Measurements from ENCODE around the gene EXOG.

The EXOG gene, protein sequence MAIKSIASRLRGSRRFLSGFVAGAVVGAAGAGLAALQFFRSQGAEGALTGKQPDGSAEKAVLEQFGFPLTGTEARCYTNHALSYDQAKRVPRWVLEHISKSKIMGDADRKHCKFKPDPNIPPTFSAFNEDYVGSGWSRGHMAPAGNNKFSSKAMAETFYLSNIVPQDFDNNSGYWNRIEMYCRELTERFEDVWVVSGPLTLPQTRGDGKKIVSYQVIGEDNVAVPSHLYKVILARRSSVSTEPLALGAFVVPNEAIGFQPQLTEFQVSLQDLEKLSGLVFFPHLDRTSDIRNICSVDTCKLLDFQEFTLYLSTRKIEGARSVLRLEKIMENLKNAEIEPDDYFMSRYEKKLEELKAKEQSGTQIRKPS

DNA sequence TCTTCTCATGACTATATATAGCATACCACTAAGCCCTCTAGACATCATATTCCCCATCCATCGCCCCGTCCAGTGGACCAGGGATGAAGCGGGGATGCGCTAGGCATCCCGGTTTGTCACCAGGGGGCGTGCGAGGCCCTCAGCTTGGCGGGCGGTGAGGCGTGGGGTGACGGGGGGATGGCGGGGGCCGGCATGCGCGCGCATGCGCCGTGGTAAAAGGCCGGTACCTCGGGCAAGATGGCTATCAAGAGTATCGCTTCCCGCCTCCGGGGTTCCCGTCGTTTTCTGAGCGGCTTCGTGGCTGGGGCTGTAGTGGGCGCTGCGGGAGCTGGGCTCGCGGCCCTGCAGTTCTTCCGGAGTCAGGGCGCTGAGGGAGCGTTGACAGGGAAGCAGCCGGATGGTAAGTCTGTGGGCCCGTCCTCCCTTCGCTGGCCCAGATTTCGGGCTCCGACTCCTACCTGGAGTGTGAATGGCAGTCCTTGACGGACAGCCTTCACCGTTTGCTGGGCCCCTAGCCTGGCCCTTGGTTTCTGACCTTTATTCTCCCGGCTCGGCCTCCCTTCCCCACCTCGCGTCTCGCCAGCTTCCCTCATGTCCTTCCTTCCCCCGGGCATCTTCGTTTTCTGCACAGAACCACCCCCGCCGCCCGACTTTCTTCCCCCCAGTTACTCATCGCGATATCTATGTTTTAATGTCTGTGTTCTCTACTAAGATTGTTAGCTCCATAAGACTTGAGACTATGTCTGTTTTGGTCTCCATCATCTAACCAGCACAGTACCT lies at the start of gene EXOG:
TSS of gene EXOG (plus strand) at position 210 of the 780 bp plus-strand sequence. CDS start at position 238, 28 bp downstream.
- peak; percentile 88 to 90 for DNase-seq (ENCODE audit: low read depth in 2 of 2)

DNA sequence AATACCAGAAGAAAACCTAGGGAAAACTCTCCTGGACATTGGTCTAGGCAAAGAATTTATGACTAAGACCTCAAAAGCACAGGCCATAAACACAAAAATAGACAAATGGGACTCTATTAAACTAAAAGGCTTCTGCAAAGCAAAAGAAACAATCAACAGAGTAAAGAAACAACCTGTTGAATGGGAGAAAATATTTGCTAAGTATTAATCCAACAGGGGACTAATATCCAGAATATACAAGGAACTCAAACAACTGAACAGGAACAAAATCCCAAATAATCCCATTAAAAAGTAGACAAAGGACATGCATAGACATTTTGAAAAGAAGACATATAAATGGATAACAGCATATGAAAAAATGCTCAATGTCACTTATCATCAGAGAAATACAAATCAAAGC lies 49.3 kb upstream of the EXOG start:
- no peak for DNase-seq (ENCODE audit: low read depth in 2 of 2)

DNA sequence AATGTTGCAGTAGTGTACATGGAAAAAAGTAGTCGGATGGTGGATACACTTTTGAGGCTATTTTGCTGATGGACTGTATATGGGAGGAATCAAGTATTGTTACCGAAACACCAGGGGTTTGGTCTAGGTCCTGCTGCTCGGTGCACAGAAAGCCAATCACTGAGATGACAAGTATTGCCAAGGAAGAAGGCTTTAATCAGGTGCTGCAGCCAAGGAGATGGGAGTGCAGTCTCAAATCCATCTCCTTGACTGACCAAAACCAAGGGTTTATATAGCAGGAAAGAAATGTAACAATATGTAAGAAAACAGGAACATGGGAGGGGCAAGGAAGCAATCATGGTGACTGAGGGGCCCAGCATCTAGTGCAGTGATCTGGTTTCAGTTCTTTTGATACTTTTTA lies 45.3 kb upstream of the EXOG start:
- no peak for DNase-seq (ENCODE audit: low read depth in 2 of 2)

DNA sequence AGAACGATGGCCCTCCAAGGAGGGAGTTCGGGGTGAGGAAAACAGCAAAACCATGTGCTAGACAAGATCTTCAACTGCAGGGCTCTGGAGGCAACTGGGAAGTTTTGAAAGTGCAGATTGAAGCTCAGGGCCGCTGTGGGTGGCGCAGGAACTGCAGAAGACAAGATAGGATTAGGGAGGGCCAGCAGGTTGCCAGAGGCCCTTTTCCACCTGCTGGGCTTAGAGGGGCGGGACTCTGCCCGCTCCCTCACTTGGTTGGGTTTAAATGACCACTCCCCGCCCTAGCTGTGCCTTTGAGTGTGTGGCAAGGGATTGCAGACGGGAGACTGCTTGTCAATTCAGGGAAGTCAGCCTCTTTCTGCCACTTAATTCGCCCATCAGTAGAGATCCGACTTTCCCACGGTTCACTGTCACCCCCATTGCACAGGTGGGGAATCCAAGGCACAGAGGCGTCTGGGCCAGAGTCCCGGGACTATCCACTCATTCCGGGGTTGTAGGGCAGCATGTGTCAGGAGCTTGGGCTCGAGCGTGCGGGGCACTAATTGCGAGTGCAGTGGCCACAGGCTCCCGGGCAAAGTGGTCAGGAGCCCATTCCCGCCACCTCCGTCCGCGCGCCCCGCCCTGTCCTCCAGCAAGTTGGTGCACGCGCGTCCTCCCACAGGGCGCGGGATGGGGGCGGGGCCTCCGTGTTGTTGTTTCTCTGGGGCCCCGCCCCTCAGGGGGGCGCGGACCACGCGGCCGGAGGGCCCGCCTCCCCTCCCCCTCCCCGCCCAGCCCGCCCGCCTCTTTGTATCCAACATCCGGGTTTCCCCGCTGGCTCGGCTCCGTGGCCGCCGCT lies 42.8 kb upstream of the EXOG start, which contains the start of gene ACVR2B:
TSS of gene ACVR2B (plus strand) at position 816 of the 838 bp plus-strand sequence. CDS start 433 bp downstream, outside the sequence.
- peak; percentile 45 to 62 for DNase-seq (ENCODE audit: low read depth in 2 of 2)

DNA sequence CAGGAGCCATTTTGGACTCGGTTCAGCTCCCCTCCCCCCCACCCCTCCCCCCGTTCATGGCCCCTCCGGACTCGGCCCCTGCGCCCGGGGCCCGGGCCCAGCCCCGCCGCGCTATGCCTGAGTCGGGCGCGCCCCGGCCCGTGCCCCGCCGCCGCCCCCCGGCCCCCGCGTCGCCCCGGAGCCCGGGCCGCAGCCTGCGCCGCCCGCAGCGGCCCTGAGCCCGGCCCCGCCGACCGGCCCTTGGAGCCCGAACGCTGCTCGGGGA lies 42.3 kb upstream of the EXOG start:
- DNase-seq (ENCODE audit: low read depth in 2 of 2) = no peak

DNA sequence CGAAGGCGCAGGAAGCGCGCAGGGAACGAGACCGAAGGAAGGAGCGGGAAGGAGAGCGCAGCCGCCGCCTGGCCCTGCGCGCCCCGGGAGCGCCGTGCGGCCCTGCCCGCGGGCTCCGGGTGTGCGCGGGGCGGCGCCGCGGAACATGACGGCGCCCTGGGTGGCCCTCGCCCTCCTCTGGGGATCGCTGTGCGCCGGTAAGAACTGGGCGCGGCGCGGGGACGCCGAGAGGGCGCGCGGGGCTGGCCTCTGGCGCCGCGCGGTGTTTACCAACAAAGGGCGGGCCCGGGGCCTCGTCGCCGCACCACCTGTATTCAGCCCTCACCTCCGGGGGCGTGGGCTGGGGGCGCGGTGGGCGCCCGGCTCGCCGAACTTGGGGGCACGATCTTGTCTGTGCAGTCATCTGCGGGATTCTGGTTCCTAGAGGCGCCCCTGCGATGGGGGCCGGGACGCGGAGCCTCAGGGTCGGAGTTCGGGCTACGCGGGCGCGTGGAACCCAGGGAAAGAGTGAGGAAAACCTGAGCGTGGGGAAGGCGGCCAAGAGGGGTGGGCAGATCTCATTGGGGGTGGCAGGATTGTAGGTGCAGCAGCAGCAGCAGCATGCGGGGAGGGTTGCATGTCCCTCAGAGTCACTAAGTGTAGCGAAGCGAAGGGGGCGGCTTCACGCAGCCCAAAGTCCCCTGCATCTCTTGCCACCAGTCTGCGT lies 41.8 kb upstream of the EXOG start:
- no peak for DNase-seq (ENCODE audit: low read depth in 2 of 2)

DNA sequence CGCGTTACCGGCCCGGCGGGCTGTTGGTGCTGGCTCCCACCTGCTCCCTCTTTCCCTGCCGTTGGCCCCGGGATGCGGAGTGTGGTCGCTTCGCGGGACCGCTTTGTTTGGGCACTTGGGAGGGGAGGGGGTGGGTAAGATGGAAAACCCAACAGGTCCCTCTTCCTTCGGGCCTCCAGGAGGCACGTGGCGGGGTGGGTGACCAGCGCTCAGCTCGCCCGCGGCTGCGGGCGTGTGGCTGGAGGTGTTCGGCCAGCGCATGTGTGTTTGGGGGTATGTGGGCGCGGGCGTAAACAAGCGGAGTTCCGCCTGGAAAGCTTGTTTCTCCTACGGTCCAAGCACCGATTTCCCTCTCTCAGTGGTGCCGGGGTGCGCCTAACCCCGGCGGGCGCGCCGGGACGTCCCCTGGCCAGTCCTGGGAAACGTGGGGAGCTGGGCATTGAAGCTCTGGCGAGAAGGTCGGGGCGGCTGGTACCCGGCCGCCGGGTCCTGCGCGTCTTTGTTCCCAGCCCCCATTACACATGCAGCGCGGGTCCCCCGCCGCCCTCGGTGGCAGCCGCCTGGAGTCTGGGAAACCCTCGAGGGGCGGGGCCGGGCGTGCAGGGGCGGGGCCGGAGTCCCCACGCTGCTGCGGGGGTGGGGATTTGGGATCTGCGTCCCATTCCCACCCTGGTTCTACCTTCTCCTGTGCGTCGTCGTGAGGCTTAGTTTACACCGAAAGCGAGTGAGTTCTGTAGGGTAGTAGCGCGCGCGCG lies 41.1 kb upstream of the EXOG start:
- DNase-seq (ENCODE audit: low read depth in 2 of 2) = peak in 1 of 2 donors; percentile 14

DNA sequence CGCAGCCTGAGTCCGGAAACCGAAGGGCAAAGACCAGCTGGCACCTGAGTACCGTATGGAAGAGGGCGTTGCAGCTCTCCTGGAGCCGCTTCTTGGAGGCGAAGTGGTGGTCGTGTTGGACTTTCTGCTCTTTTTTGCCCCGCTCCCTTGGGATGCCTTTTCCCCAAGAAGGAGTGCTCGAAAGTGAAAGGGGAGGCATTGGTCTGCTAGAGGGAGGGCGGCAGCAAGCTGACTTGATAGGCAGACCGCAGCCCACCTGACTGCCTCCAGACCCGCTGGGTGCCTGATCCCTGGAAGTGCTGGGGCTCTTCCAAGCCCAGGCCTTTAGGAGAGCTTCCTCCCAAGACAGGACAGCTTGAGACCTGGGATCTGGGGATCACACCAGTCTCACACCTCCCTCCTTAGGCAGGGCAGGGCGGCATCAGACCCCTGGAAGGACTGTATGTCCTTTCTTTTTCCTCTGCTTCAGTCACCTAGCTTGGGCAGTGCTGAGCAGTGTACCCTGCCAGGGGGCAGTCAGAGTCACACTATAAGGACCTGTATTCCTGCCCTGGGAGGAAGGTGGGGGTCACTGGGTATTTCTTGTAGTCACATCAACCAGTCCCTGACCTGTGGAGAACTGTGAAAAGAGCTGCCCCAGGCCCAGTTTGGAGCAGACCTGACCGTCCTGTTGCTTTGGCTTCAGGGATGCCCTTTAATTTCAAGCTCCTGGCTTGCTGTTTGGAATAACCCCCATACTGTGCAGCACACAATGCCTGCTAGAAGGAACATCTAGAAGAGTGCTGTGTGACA lies 40.3 kb upstream of the EXOG start:
- no peak for DNase-seq (ENCODE audit: low read depth in 2 of 2)

DNA sequence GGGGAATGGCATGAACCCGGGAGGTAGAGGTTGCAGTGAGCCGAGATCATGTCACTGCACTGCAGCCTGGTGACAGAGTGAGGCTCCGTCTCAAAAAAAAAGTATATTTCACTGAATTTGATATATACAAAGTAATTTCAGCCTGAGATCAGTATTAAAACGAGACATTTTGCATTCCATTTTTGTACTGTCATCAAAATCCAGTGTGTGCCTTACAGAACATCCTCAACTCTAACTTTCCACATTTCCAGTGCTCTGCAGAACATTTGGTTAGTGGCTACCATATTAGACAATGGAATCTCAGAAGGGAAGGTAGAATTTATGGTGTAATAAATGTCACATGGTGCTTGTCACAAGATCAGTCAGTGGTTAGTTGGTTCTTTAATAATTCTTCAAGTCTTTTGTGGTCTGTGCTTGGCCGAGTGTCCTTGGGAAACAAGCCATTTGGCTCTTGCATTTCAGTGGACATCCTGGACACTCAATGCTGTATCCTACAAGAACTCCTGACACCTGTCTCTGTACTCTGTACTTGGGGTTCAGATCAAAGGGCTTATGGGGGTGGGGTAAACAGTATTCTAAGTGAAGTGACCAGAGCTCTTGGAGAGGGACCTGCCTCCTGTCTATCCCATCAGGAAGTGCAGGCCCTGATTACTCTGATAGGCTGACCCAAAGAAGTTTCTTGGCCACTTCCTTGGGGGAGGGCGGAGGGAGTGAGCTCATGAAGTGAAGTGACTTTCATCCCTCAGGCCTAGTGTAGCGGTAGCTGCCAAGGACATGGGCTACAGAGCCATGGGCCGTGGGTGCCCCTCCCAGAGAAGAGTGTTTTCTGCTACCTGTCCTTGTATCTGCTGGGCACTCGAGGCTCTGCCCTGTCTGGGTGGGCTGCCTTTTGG lies 38.8 kb upstream of the EXOG start:
- DNase-seq (ENCODE audit: low read depth in 2 of 2) = no peak

DNA sequence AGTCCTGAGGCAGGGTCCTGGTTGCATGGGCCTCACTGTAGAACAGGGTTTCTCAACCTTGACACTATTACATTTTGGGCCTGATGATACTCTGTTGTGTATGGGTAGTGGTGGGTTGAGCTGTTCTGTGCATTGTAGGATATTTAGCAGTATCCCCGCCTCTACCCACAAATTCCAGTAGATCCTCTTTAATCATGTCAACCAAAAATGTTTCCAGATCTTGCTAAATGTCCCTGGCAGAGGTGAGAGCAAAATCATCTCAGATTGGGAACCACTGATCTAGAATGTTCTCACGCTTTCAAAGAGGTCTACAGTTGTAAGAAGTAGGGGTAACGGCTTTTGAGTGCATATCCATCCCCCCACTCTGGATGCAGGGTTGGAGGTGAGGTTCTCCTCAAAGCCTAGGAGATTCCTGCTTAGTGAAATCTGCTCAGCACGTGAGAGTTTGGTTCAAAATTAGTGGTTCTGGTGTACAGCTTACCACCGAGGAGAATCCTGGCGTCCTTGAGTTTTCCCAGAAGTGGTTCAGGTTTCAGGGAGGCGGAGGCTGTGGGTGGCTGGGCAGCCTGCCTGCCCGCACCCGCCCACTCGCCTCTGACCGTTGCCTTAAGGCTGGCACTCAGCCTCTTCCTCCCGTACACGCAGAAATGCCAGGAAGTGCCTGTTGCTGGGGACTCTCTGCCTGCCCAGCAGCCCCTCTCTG lies 37.2 kb upstream of the EXOG start:
- no peak for DNase-seq (ENCODE audit: low read depth in 2 of 2)

DNA sequence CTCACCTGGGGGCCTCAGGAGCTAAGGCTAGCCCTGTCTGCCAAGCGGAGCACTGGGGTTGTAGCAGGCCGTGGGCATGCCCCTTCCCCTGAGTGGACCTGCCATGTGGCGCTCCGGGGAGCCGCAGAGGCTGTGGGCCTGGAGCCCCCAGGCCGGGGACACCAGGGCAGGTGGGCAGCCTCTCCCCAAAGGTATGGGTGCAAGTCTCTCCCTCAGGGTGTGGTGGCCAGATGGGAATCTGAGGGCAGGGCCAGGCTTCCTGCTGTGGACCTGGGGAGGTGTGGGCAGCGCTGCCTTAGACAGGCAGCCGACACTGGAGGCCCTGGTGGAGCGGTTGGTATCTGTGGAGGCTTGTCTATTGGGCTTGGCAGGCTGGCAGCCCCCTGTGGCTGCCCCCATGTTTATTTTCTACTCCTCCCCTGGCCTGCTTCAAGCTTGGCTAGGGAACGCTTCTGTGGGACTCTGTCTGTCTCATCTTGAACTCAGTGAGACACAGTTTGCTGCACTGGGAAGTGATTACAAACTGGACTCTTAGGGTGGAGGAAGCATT lies 36.6 kb upstream of the EXOG start:
- DNase-seq (ENCODE audit: low read depth in 2 of 2) = no peak

DNA sequence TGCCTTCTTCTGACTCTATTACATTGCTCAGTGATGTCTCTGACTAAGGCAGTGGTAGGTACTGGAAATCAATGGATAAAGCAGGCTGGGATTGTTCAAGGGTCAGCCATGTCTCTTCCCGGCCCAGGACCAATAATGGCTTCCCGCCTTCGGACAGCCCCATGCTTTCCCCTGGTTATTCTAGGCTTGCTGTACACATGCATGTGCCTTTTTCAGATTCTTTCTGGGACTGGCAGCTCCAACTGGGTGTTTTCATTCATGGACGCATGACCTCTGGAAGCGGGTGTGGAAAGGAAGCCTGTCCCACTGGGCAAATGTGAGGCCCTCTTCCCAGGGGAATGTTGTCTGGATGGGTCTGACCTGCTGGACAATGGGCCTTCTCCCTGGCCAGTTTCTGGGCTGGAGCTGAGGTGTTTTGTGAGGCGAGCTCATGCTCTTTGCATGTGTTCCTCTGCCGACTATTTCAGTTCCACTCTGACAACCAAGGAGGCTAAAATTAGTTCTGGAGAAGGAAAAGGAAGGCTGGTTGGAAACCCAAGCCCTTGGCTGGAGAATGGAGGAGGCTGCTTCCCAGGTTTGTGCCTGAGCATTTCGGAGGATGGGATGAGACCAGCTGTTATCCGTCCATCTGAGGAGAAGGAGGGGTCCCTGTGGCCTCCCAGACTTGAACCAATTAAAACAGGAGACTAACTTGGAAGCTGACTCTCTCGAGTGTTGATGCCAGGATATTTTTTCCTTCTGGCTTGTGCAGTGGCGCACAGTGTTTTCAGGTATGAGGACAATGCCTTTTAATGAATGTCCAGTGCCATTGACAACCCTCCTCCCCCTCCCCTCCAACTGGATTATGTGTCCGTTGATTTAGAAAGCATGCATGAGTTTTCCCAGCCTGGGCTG lies 35.5 kb upstream of the EXOG start:
- DNase-seq (ENCODE audit: low read depth in 2 of 2) = no peak

DNA sequence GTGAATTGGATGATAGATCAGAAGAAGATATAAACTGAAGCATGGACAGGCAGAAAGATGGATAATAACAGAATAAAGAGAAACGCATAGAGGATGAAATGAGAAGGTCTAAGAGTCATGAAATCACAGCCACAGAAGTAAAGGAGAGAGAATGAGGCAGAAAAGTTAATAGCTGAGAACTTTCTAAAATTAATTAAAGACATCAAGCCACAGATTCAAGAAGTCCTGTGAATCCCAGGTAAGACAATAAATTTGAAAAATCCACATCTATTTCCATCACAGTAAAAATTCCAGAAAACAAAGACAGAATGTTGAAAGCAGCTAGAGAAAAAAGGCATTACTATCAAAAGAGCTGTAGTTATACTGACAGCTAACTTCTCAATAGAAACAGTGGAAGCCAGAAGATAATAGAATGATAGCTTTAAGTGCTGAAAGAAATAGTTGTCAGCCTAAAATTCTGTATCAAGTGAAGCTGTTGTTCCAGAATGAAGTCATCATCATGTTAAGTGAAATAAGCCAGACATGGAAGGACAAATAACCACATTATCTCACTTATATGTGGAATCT lies 30.5 kb upstream of the EXOG start:
- DNase-seq (ENCODE audit: low read depth in 2 of 2) = no peak

DNA sequence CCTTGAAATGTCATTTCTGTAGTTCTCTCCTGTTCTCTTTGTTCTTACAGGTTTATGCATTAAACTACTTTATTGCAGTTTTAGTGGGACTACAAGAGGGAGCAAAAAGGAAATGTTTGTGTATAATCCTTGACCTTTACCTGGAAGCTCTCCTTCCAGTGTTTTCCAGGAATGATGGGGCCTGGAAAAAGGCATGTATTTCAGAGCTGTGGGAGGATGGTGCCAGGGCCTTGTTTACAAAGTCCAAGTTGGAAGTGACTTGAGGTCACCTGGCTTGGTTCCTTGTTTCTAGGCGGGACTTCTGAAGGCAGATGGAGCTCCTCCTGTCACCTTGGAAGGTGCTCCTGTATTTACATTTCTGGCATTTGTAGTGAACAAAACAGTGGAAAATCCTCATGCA lies 27.4 kb upstream of the EXOG start:
- DNase-seq (ENCODE audit: low read depth in 2 of 2) = no peak

DNA sequence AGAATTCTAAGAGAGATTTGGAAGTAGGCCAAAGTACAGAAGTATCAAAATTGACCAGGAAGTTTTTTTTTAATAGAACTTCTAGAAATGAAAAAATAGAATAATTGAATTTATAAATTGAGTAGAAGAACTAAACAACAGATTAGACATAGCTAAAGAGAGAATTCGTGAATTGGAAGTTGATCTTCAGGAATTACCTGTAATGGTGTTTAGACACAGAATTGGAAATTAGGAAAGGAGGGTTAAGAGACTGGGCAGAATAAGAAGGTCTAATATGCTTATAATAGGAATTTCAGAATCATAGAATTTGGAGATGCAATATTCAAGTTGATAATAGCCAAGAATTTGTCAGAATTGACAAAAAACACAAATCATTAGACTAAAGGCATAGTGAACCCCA lies 26.3 kb upstream of the EXOG start:
- no peak for DNase-seq (ENCODE audit: low read depth in 2 of 2)

DNA sequence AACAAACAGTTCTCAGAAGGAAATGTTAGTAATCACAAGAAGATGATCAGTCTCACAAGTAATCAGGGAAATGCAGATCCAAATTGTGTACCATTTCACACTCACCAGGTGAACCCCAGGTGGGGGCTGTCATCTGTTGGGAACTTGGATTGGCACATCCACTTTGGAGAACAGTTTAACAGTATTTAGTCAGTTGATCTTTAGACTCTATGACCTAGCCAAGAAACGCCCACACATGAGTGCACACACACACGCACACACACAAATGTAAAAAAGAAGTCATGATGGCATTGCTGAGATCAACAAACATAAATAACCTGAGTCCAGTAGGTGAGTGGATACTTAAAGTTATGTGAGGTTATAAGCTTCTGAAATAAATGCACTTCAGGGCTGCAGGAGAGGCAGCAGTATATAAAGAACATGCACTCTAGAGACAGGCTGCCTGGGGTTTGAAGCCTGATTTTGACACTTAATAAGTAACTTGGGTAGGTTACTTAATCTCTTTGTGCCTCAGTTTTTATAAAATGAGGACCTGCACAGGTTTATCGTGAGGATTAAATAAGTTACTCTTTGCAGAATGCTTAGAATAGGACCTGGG lies 24.8 kb upstream of the EXOG start:
- no peak for DNase-seq (ENCODE audit: low read depth in 2 of 2)
